Gastroesophageal sphincter (tissue), 3 donors: ENCODE results near the gene BMP7.

ENCODE experiments used
- CTCF ChIP-seq, 4 experiments: fragments of 200-600 bp in 2 of 4; fragments of 450-650 bp in 2 of 4; sonication (generic) in 1 of 4; IDR thresholded peaks; one replicate each; pipeline ENCODE4 v1.5.1; 2017 to 2019; ENCODE audit warnings: antibody characterized with exemption in 4 of 4, mild to moderate bottlenecking in 2 of 4, moderate library complexity in 2 of 4
- EP300 ChIP-seq: sonication (generic); formaldehyde crosslinking; IDR thresholded peaks from one replicate; pipeline ENCODE4 v1.6.1; 2017; ENCODE audit warnings: antibody characterized with exemption, mild to moderate bottlenecking
- POLR2AphosphoS5 ChIP-seq: sonication (generic); formaldehyde crosslinking; IDR thresholded peaks from one replicate; pipeline ENCODE4 v1.6.1; 2017; ENCODE audit warnings: antibody characterized with exemption

GRCh38 chr20:57146155-57146554 lies 120.3 kb downstream of the BMP7 start:
- TF ChIP-seq CTCF (IDR thresholded peaks at IDR 0.05) (no peak), POLR2AphosphoS5 (no peak), EP300 (no peak)
